ENCODE measurements around the gene CA5B. TPM values are rescaled to one million over a fixed set of nuclear protein-coding genes. Genes with fewer than 3 reads are reported as not detected.

The CA5B gene
- total RNA-seq, 1 experiment from 2014 or later, result 12.1 TPM

DNA sequence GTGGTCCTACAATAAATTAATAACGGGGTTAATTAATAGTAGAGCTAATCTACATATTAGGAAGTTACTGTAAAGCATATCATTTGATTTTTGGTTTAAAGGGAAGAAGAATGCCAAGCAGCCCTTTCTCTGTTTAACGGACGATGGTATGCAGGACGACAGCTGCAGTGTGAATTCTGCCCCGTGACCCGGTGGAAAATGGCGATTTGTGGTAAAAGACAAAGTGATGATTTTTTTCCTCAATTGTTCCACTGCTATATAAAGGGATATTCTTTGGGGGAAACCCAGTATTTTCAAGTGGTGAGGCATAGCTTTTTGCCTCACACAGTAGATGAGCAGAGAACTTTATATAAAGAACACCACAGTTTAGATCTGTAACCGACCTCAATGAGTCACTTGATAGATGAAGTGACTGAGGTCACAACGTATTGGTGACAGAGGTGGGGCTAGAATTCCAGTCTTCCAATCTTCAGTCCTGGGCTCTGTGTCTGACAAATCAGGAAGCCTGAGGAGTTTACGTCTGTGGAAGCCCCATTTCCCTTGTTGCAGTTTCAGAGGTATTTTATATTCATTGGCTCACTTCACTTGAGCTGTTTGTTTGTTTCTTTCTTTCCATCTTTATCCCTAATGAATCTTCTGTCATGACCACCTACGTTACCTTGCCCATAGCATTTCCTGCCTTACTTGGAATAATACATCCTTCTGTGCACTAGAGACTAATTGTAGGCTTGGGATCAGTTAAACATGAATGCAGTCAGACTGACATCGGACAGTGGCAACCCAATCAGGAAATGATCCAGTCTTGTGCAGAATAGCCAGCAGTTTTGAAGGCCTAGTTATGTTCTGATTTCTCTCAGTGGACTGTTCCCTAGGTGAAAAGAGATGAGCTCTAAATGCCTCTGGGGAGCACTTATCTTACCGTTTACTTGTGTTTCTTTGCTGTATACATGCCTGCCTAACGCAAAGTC lies 82.3 kb downstream of the CA5B start:
- Histone ChIP-seq H3K4me2 (no peak overlapping the region), H3F3A (ENCODE audit: insufficient read depth, low read depth) (no peaks in the 10 kb centered on the region), H3K9me2 (ENCODE audit: insufficient read depth) (no peaks in the 10 kb centered on the region), H3K79me2 (ENCODE audit: low read depth) (no peaks in the 10 kb centered on the region), H3K4me3 (no peak overlapping the region), H2AFZ (no peak overlapping the region), H3K36me3 (ENCODE audit: low read depth) (no peaks in the 10 kb centered on the region), H3K4me1 (replicated peaks; ENCODE audit: insufficient read depth) (no peaks in the 10 kb centered on the region), H3K27ac (no peak overlapping the region), H4K20me1 (ENCODE audit: insufficient read depth) (no peaks in the 10 kb centered on the region), H3K27me3 (ENCODE audit: insufficient read depth, low read depth) (no peaks in the 10 kb centered on the region), H3K9me3 (ENCODE audit: insufficient read depth, low read depth) (no peaks in the 10 kb centered on the region)
- intact Hi-C loops (cut with micrococcal nuclease; ENCODE audit: unreplicated experiment), result no loop called here
- no peak for DNase-seq
- TF ChIP-seq EZH2 (IDR thresholded peaks at IDR 0.05; ENCODE audit: low read depth), result no peak
- TF ChIP-seq, protein P1, sequence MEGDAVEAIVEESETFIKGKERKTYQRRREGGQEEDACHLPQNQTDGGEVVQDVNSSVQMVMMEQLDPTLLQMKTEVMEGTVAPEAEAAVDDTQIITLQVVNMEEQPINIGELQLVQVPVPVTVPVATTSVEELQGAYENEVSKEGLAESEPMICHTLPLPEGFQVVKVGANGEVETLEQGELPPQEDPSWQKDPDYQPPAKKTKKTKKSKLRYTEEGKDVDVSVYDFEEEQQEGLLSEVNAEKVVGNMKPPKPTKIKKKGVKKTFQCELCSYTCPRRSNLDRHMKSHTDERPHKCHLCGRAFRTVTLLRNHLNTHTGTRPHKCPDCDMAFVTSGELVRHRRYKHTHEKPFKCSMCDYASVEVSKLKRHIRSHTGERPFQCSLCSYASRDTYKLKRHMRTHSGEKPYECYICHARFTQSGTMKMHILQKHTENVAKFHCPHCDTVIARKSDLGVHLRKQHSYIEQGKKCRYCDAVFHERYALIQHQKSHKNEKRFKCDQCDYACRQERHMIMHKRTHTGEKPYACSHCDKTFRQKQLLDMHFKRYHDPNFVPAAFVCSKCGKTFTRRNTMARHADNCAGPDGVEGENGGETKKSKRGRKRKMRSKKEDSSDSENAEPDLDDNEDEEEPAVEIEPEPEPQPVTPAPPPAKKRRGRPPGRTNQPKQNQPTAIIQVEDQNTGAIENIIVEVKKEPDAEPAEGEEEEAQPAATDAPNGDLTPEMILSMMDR (conservative IDR thresholded peaks at IDR 0.05), result no peak
- POLR2A ChIA-PET (ENCODE audit: unreplicated experiment), result no interaction called here
- BruUV-seq (replicated peaks), result no TSS peak
- CTCF ChIA-PET, result interaction anchor here (0.5 kb wide), 1 partner anchor 1117 kb away, joined by 4 read pairs; no protein-coding TSS in a partner anchor

DNA sequence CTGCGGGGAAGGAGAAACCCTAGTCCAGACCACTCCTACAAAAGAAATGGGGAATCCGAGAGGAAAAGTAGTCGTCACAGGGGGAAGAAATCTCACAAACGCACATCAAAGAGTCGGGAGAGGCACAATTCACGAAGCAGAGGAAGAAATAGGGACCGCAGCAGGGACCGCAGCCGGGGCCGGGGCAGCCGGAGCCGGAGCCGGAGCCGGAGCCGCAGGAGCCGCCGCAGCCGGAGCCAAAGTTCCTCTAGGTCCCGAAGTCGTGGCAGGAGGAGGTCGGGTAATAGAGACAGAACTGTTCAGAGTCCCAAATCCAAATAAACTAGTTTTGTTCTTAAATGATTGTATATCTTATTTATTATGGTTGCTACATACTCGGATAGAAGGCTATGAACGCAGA lies 84.9 kb downstream of the CA5B start:
- DNase-seq, result no peak
- Histone ChIP-seq H3K27me3 (ENCODE audit: insufficient read depth, low read depth) (no peaks in the 10 kb centered on the region), H2AFZ (no peak overlapping the region), H3K4me1 (replicated peaks; ENCODE audit: insufficient read depth) (no peaks in the 10 kb centered on the region), H3F3A (ENCODE audit: insufficient read depth, low read depth) (no peaks in the 10 kb centered on the region), H3K9me3 (ENCODE audit: insufficient read depth, low read depth) (no peaks in the 10 kb centered on the region), H4K20me1 (ENCODE audit: insufficient read depth) (no peaks in the 10 kb centered on the region), H3K4me3 (no peak overlapping the region), H3K79me2 (ENCODE audit: low read depth) (no peaks in the 10 kb centered on the region), H3K9me2 (ENCODE audit: insufficient read depth) (no peaks in the 10 kb centered on the region), H3K36me3 (ENCODE audit: low read depth) (no peaks in the 10 kb centered on the region), H3K4me2 (no peak overlapping the region), H3K27ac (no peak overlapping the region)
- no TSS peak for BruUV-seq (replicated peaks)
- TF ChIP-seq EZH2 (IDR thresholded peaks at IDR 0.05; ENCODE audit: low read depth), result no peak
- TF ChIP-seq, protein P1 (conservative IDR thresholded peaks at IDR 0.05), result no peak
- CTCF ChIA-PET, result no interaction called here
- POLR2A ChIA-PET (ENCODE audit: unreplicated experiment), result no interaction called here
- intact Hi-C loops (cut with micrococcal nuclease; ENCODE audit: unreplicated experiment), result no loop called here

DNA sequence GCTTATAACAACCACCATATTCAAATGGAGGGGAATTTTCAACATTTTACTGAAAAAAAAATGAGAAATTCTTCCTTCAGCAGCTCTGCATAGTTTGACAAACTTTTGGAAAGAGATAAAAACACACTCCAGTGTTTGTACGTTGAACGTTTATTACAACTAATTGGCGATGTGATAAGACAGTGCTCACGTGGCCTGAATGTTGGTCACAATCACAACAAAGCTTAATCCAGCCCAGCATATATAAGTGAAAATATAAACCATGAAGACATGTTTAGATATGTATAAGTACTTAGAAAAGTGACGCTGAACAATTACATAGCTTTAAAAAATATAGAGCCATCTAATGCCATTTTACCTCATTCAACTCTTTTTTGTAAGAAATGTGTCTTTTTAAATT lies 87.9 kb downstream of the CA5B start:
- no peak for TF ChIP-seq EZH2 (IDR thresholded peaks at IDR 0.05; ENCODE audit: low read depth)
- TF ChIP-seq, protein P1 (conservative IDR thresholded peaks at IDR 0.05), result no peak
- no peaks in the 10 kb centered on the region for H3K27me3 ChIP-seq (ENCODE audit: insufficient read depth, low read depth)
- no peaks in the 10 kb centered on the region for H3K79me2 ChIP-seq (ENCODE audit: low read depth)
- no peaks in the 10 kb centered on the region for H3F3A ChIP-seq (ENCODE audit: insufficient read depth, low read depth)
- H4K20me1 ChIP-seq (ENCODE audit: insufficient read depth), result no peaks in the 10 kb centered on the region
- H3K4me2 ChIP-seq, result no peak overlapping the region
- no peak for DNase-seq
- no peaks in the 10 kb centered on the region for H3K36me3 ChIP-seq (ENCODE audit: low read depth)
- no TSS peak for BruUV-seq (replicated peaks)
- H3K4me3 ChIP-seq, result no peak overlapping the region
- intact Hi-C loops (cut with micrococcal nuclease; ENCODE audit: unreplicated experiment), result no loop called here
- CTCF ChIA-PET, result no interaction called here
- H3K9me2 ChIP-seq (ENCODE audit: insufficient read depth), result no peaks in the 10 kb centered on the region
- no peak overlapping the region for H2AFZ ChIP-seq
- no peaks in the 10 kb centered on the region for H3K9me3 ChIP-seq (ENCODE audit: insufficient read depth, low read depth)
- no peaks in the 10 kb centered on the region for H3K4me1 ChIP-seq (replicated peaks; ENCODE audit: insufficient read depth)
- no peak overlapping the region for H3K27ac ChIP-seq
- POLR2A ChIA-PET (ENCODE audit: unreplicated experiment), result no interaction called here

Measured in PC-9 (cell line).